Skeletal muscle tissue (tissue), 4 donors: Measurements from ENCODE around the gene CYS1. TPM values are rescaled to one million over a fixed set of nuclear protein-coding genes. Genes with fewer than 3 reads are reported as not detected.
"Not testable (repeated sequence)": the region's sequence is repeated elsewhere in the genome, so short reads cannot be mapped to it uniquely, and the experiment has no call there.

Experiments used
- H3K27ac ChIP-seq: one replicate; pipeline ENCODE4 v1.7.0; 2013; ENCODE audit warnings: mild to moderate bottlenecking, low read depth, low read length, inconsistent platforms
- H3K27me3 ChIP-seq, 3 donors: one replicate each; pipeline ENCODE4 v1.7.0; 2013; ENCODE audit warnings: low read length in 3 of 3; ENCODE audit not compliant: control insufficient read depth in 3 of 3, insufficient read depth in 3 of 3
- H3K36me3 ChIP-seq, 3 donors: one replicate each; pipeline ENCODE4 v1.7.0; 2013; ENCODE audit warnings: low read length in 3 of 3; ENCODE audit not compliant: control insufficient read depth in 3 of 3, insufficient read depth in 3 of 3
- H3K4me1 ChIP-seq, 3 donors: one replicate each; pipeline ENCODE4 v1.7.0; 2013; ENCODE audit warnings: low read length in 3 of 3, mild to moderate bottlenecking in 3 of 3; ENCODE audit not compliant: control insufficient read depth in 3 of 3, insufficient read depth in 3 of 3
- H3K4me3 ChIP-seq, 3 donors: one replicate each; pipeline ENCODE4 v1.7.0; 2013; ENCODE audit warnings: low read length in 3 of 3
- H3K9ac ChIP-seq, 3 donors: one replicate each; pipeline ENCODE4 v1.7.0; 2013; ENCODE audit warnings: low read length in 3 of 3, mild to moderate bottlenecking in 3 of 3, moderate library complexity in 2 of 3, low read depth in 1 of 3
- H3K9me3 ChIP-seq, 3 donors: one replicate each; pipeline ENCODE4 v1.7.0; 2013; ENCODE audit warnings: low read length in 3 of 3; ENCODE audit not compliant: control insufficient read depth in 3 of 3
- total RNA-seq: library from RNA; depleted of rRNA; stranded (reverse); fragments of >200 nt; gene quantifications from one replicate; pipeline ENCODE4 v1.2.3, GENCODE V29; 2014
- donor health status: Osteomylitis.

CYS1 gene
- total RNA-seq, 1 donor from 2014 or later, result 4.7 TPM

- Histone ChIP-seq H3K4me1 (peaks cover 23 to 28% (median 25%) of the 10 kb centered on the region in 3 donors), H3K36me3 (no peaks in the 10 kb centered on the region), H3K27me3 (peaks cover 12 to 17% (median 13%) of the 10 kb centered on the region in 3 donors), H3K9ac (peak overlapping the region; percentile 56 to 72 (median 57)), H3K9me3 (no peaks in the 10 kb centered on the region), H3K27ac (no peak overlapping the region), H3K4me3 (peak overlapping the region; percentile 75 to 83 (median 83))
Measured at GRCh38 chr2:10120158-10120876, 40.1 kb upstream of the CYS1 start.

DNA sequence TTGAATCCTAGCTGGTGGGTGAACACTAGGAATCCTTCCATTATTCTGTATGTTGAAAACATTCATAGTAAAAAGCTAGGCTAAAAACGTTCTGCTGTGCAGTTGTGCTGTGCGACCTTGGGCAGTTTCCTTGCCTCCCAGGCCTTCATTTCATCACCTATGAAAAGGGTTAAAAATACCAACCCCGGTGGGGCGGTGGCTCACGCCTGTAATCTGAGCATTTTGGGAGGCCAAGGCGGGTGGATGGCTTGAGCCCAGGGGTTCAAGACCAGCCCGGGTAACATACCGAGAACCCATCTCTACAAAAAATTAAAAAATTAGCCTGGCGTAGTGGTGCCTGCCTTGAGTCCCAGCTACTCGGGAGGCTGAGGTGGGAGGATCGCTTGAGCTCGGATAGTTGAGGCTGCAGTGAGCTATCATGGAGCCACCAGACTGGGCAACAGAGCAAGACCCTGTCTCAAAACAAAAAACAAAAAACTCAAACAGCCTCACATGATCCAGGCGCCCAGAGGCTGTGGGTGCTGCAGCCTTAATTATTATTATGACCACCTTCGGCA, 39.5 kb upstream of the CYS1 start:
- Histone ChIP-seq H3K9me3 (no peaks in the 10 kb centered on the region), H3K27me3 (peaks cover 12 to 17% (median 13%) of the 10 kb centered on the region in 3 donors), H3K4me1 (peaks cover 23 to 28% (median 25%) of the 10 kb centered on the region in 3 donors), H3K9ac (peak overlapping the region; percentile 7 to 72 (median 34)), H3K27ac (no peak overlapping the region), H3K4me3 (peak overlapping the region; percentile 75 to 83 (median 83)), H3K36me3 (no peaks in the 10 kb centered on the region)

GRCh38 chr2:10119027-10119325, 38.8 kb upstream of the CYS1 start:
- peaks cover 12 to 13% (median 13%) of the 10 kb centered on the region in 3 donors for H3K27me3 ChIP-seq
- no peak overlapping the region for H3K27ac ChIP-seq

DNA sequence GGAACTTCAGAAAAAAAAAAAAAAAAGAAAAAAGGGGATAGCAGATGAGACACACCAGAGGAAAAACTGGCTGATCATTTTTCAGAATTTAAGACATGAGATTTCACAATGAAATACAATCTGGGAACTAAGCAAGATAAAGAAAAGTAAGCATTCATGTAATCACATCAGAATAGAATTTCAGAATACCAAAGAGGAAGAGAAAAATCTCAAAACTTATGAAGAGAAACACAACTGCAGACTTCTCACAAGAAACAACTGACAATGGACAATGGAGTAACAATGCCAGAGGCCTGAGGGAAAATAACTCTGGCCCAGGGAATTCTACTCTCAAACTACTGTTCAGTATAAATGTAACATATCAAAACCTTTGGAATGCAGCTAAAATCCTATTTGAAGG, 29.1 kb upstream of the CYS1 start:
- Histone ChIP-seq H3K4me3 (no peak overlapping the region), H3K9me3 (no peaks in the 10 kb centered on the region), H3K27ac (no peak overlapping the region), H3K9ac (no peak overlapping the region), H3K36me3 (no peaks in the 10 kb centered on the region), H3K4me1 (no peaks in the 10 kb centered on the region), H3K27me3 (no peaks in the 10 kb centered on the region)

More at GRCh38 chr2:10119027-10119325, 38.8 kb upstream of the CYS1 start:
- no peak overlapping the region for H3K9ac ChIP-seq
- H3K36me3 ChIP-seq, result no peaks in the 10 kb centered on the region
- peaks cover 23 to 28% (median 25%) of the 10 kb centered on the region in 3 donors for H3K4me1 ChIP-seq
- H3K9me3 ChIP-seq, result no peaks in the 10 kb centered on the region
- H3K4me3 ChIP-seq, result no peak overlapping the region

DNA sequence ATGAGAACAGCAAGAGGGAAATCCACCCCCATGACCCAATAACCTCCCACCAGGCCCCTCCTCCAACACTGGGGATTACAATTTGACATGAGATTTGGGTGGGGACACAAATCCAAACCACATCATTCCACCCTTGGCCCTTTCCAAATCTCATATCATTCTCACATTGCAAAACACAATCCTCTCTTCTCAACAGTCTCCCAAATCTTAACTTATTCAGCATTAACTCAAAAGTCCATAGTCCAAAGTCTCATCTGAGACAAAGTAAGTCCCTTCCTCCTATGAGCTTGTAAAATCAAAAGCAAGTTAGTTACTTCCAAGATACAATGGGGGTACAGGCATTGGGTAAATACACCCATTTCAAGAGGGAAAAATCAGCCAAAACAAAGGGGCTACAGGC, 24.7 kb upstream of the CYS1 start:
- not testable (repeated sequence) for H3K4me1 ChIP-seq, H3K4me3 ChIP-seq, H3K27ac ChIP-seq, H3K9ac ChIP-seq, H3K9me3 ChIP-seq, H3K27me3 ChIP-seq, H3K36me3 ChIP-seq

DNA sequence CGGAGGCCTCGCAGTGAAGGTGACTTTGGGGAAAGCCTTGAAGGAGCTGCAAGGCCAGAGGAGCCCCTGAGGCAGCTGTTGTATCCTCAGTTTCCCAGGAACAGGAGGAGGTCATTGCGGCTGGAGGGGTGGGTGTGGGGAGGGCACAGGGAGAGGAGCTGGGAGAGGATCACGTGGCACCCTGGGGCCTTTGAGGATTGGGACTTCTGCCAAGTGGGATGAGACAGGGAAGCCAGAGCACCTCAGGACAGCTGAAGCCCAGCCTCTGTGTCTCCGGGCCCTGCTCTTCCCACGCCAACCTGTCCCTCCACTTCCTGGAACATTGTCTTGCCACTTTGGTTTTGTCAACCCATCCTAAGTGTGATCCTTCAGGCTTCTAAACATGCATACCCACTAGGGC, 23.0 kb upstream of the CYS1 start:
- peaks cover 0 to 2% (median 0%) of the 10 kb centered on the region in 3 donors for H3K27me3 ChIP-seq
- H3K4me1 ChIP-seq, result peaks cover 0 to 2% (median 0%) of the 10 kb centered on the region in 3 donors
- no peaks in the 10 kb centered on the region for H3K9me3 ChIP-seq
- H3K4me3 ChIP-seq, result no peak overlapping the region
- H3K27ac ChIP-seq, result no peak overlapping the region
- H3K9ac ChIP-seq, result no peak overlapping the region
- H3K36me3 ChIP-seq, result no peaks in the 10 kb centered on the region

DNA sequence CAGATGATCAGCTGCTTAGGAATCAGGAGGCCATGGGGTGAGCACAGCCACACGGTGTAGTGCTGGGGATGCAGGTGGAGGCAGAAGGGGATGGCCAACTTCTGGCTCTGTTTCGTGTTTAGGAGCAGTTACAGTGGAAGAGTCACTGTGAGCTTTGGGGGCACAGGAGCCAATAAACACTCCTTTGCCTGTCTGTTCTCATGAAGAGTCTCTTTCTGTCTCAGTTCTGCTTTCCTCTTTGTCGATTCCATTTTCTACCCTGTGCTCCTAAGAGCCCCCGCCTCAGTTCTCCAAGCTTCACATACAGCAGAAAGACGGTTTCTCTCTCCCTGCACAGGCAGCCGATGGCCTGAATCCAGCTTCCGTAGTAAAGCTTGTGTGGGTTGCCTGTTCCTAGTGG, 21.3 kb upstream of the CYS1 start:
- peaks cover 0 to 6% (median 0%) of the 10 kb centered on the region in 3 donors for H3K4me1 ChIP-seq
- no peak overlapping the region for H3K4me3 ChIP-seq
- H3K27ac ChIP-seq, result no peak overlapping the region
- no peaks in the 10 kb centered on the region for H3K9me3 ChIP-seq
- H3K27me3 ChIP-seq, result peaks cover 0 to 2% (median 0%) of the 10 kb centered on the region in 3 donors
- no peaks in the 10 kb centered on the region for H3K36me3 ChIP-seq
- peak overlapping the region in 1 of 3 donors; percentile 28 for H3K9ac ChIP-seq

DNA sequence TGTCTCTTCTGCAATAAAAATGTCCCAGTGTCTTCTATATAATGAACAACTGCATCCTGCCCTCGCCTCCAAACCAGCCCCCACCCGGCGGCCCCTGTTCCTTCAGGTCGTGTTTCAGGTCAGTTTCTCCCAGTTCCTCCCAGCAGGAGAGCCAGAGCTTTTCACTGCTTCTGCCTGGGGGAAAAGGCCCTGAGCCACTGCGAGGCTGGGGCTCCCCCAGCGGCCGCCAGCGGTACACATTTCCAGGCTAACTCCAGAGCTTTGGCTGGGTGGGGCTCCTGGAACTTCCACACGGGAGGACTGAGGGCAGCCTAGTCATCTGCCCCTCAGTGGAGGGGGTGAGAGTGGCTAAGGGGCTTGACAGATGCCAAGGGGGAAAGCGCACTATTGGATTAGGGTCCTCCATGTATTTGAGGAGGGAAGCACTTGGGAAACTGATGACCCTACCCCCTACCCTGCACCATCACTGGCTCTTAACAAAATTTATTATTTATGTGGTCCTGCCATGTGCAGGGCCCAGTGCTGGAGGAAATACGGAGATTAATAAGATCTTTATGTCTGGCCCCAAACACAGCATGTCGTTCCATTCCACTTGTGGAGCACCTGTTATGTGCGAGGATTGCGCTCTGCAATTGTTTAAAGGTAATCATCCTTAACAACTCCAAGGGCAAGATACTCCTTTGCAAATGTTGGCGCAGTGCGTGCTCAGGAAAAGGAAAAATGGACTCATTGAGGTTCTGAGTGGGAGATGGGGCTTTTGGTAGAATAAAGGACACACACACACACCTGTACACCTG, 17.3 kb upstream of the CYS1 start:
- Histone ChIP-seq H3K27ac (no peak overlapping the region), H3K9ac (no peak overlapping the region), H3K4me1 (peaks cover 0 to 6% (median 0%) of the 10 kb centered on the region in 3 donors), H3K9me3 (no peaks in the 10 kb centered on the region), H3K27me3 (peaks cover 7 to 15% (median 11%) of the 10 kb centered on the region in 3 donors), H3K36me3 (no peaks in the 10 kb centered on the region), H3K4me3 (no peak overlapping the region)

- no peak overlapping the region for H3K4me3 ChIP-seq
- no peak overlapping the region for H3K27ac ChIP-seq
- no peaks in the 10 kb centered on the region for H3K36me3 ChIP-seq
- peaks cover 8 to 20% (median 18%) of the 10 kb centered on the region in 3 donors for H3K27me3 ChIP-seq
- no peak overlapping the region for H3K9ac ChIP-seq
- H3K4me1 ChIP-seq, result peaks cover 0 to 6% (median 0%) of the 10 kb centered on the region in 3 donors
- no peaks in the 10 kb centered on the region for H3K9me3 ChIP-seq
Measured at GRCh38 chr2:10096641-10097040, 16.4 kb upstream of the CYS1 start.

- no peaks in the 10 kb centered on the region for H3K36me3 ChIP-seq
- peaks cover 0 to 4% (median 0%) of the 10 kb centered on the region in 3 donors for H3K4me1 ChIP-seq
- peaks cover 19 to 28% (median 27%) of the 10 kb centered on the region in 3 donors for H3K27me3 ChIP-seq
- H3K9ac ChIP-seq, result no peak overlapping the region
- no peaks in the 10 kb centered on the region for H3K9me3 ChIP-seq
- no peak overlapping the region for H3K4me3 ChIP-seq
- H3K27ac ChIP-seq, result no peak overlapping the region
Measured at GRCh38 chr2:10095175-10095574, 15.0 kb upstream of the CYS1 start.
